Measurements from ENCODE around the gene ASIC2.

The ASIC2 gene

GRCh38 chr17:33242375-33243124 lies 50.5 kb downstream of the ASIC2 start:
- no peak for DNase-seq

- no peak for DNase-seq
Observed at GRCh38 chr17:33241390-33241789, 51.7 kb downstream of the ASIC2 start.

GRCh38 chr17:33240362-33240761 lies 52.7 kb downstream of the ASIC2 start:
- no peak for DNase-seq

GRCh38 chr17:33239702-33240101 lies 53.4 kb downstream of the ASIC2 start:
- no peak for DNase-seq

GRCh38 chr17:33234930-33235685 lies 58.0 kb downstream of the ASIC2 start:
- peak; percentile 6 for DNase-seq

GRCh38 chr17:33234233-33234632 lies 58.9 kb downstream of the ASIC2 start:
- no peak for DNase-seq

- DNase-seq = peak; percentile 8
Observed at GRCh38 chr17:33233811-33234177, 59.3 kb downstream of the ASIC2 start.

GRCh38 chr17:33229499-33229898 lies 63.6 kb downstream of the ASIC2 start:
- no peak for DNase-seq

GRCh38 chr17:33229028-33229427 lies 64.1 kb downstream of the ASIC2 start:
- no peak for DNase-seq

- no peak for DNase-seq
Observed at GRCh38 chr17:33228548-33228947, 64.5 kb downstream of the ASIC2 start.

- no peak for DNase-seq
Observed at GRCh38 chr17:33227911-33228310, 65.2 kb downstream of the ASIC2 start.

- DNase-seq = no peak
Observed at GRCh38 chr17:33225994-33226393, 67.1 kb downstream of the ASIC2 start.

- DNase-seq = no peak
Observed at GRCh38 chr17:33225509-33225908, 67.6 kb downstream of the ASIC2 start.

- no peak for DNase-seq
Observed at GRCh38 chr17:33220036-33220435, 73.1 kb downstream of the ASIC2 start.

GRCh38 chr17:33218698-33219601 lies 74.1 kb downstream of the ASIC2 start:
- no peak for DNase-seq

- no peak for DNase-seq
Observed at GRCh38 chr17:33217891-33218290, 75.2 kb downstream of the ASIC2 start.

- no peak for DNase-seq
Observed at GRCh38 chr17:33214996-33215395, 78.1 kb downstream of the ASIC2 start.

GRCh38 chr17:33210285-33210684 lies 82.8 kb downstream of the ASIC2 start:
- no peak for DNase-seq

- no peak for DNase-seq
Observed at GRCh38 chr17:33209671-33210070, 83.4 kb downstream of the ASIC2 start.

- no peak for DNase-seq
Observed at GRCh38 chr17:33207231-33207630, 85.9 kb downstream of the ASIC2 start.

- DNase-seq = no peak
Observed at GRCh38 chr17:33205552-33205951, 87.5 kb downstream of the ASIC2 start.

GRCh38 chr17:33204701-33205100 lies 88.4 kb downstream of the ASIC2 start:
- no peak for DNase-seq

- no peak for DNase-seq
Observed at GRCh38 chr17:33204156-33204555, 88.9 kb downstream of the ASIC2 start.

Measured in midbrain (tissue), 1 donor.